Chondrocyte (in vitro differentiated cells): ENCODE results near the gene PCYOX1L. TPM values are rescaled to one million over a fixed set of nuclear protein-coding genes. Genes with fewer than 3 reads are reported as not detected.

Source experiments
- DNase-seq: peaks from one replicate; pipeline ENCODE4 v3.0.0; 2021; ENCODE audit warnings: mixed read lengths, low spot score
- H3K27ac Mint-ChIP-seq: one replicate; pipeline ENCODE4 v1.8.0; 2021; ENCODE audit warnings: mild to moderate bottlenecking, moderate library complexity, mixed read lengths; ENCODE audit not compliant: unreplicated experiment
- H3K27me3 Mint-ChIP-seq: 2 replicates; pipeline ENCODE4 v1.8.0; 2021; ENCODE audit warnings: low read depth, mixed read lengths
- H3K36me3 Mint-ChIP-seq: 2 replicates; pipeline ENCODE4 v1.8.0; 2021; ENCODE audit warnings: low read depth, mixed read lengths
- H3K4me1 Mint-ChIP-seq: 2 replicates; pipeline ENCODE4 v1.8.0; 2021; ENCODE audit warnings: low read depth, mild to moderate bottlenecking, mixed read lengths
- H3K4me3 Mint-ChIP-seq: one replicate; pipeline ENCODE4 v1.8.0; 2021; ENCODE audit warnings: mild to moderate bottlenecking, moderate library complexity, mixed read lengths; ENCODE audit not compliant: unreplicated experiment
- H3K9me3 Mint-ChIP-seq: 2 replicates; pipeline ENCODE4 v1.8.0; 2021; ENCODE audit warnings: low read depth, mixed read lengths
- CTCF ChIP-seq: fragments of 200-600 bp; sonication (generic); IDR thresholded peaks from 2 replicates; pipeline ENCODE4 v1.5.0; 2021; ENCODE audit warnings: antibody characterized with exemption, mild to moderate bottlenecking, moderate library complexity
- total RNA-seq: library from RNA; stranded (reverse); gene quantifications from 3 replicates; pipeline ENCODE4 v1.2.1, GENCODE V29; 2021

Gene PCYOX1L
- total RNA-seq, 1 donor from 2014 or later = 7.1 TPM

GRCh38 chr5:149338364-149338763 is 19.5 kb upstream of the PCYOX1L start:
- Mint-ChIP-seq H3K36me3 (peaks cover 3% of the 10 kb centered on the region), H3K27ac (no peak overlapping the region), H3K4me3 (no peak overlapping the region), H3K4me1 (peaks cover 17% of the 10 kb centered on the region), H3K9me3 (no peaks in the 10 kb centered on the region), H3K27me3 (no peaks in the 10 kb centered on the region)
- TF ChIP-seq CTCF = no peak
- DNase-seq = no peak

DNA sequence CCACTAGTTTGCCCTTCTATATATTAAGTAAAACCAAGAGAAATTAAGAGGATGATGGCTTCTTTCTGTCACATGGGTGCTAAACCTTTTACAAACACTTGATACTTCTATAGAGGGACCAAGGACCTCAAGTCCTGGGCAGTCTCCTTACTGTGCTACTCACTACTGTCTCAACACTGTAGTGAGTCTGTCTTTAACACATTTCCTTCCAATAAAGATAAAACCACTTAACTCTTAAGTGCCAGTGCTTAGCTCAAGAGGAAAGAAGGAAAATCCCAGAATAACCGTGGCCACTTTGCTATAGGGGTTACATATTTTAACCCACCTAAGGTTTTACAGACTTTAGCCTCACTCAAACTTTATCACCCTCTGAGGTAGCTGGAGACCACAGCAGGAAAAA is 16.9 kb upstream of the PCYOX1L start:
- peaks cover 21% of the 10 kb centered on the region for H3K4me1 Mint-ChIP-seq
- no peaks in the 10 kb centered on the region for H3K27me3 Mint-ChIP-seq
- H3K27ac Mint-ChIP-seq = no peak overlapping the region
- peaks cover 3% of the 10 kb centered on the region for H3K36me3 Mint-ChIP-seq
- no peak overlapping the region for H3K4me3 Mint-ChIP-seq
- no peaks in the 10 kb centered on the region for H3K9me3 Mint-ChIP-seq
- no peak for DNase-seq
- TF ChIP-seq CTCF = no peak

GRCh38 chr5:149341876-149342275 is 16.0 kb upstream of the PCYOX1L start:
- Mint-ChIP-seq H3K27me3 (no peaks in the 10 kb centered on the region), H3K4me1 (peaks cover 28% of the 10 kb centered on the region), H3K36me3 (peaks cover 1% of the 10 kb centered on the region), H3K4me3 (no peak overlapping the region), H3K9me3 (no peaks in the 10 kb centered on the region), H3K27ac (no peak overlapping the region)
- no peak for TF ChIP-seq CTCF
- no peak for DNase-seq

- no peaks in the 10 kb centered on the region for H3K9me3 Mint-ChIP-seq
- H3K27ac Mint-ChIP-seq = no peak overlapping the region
Observed at GRCh38 chr5:149344151-149344550, 13.7 kb upstream of the PCYOX1L start.

DNA sequence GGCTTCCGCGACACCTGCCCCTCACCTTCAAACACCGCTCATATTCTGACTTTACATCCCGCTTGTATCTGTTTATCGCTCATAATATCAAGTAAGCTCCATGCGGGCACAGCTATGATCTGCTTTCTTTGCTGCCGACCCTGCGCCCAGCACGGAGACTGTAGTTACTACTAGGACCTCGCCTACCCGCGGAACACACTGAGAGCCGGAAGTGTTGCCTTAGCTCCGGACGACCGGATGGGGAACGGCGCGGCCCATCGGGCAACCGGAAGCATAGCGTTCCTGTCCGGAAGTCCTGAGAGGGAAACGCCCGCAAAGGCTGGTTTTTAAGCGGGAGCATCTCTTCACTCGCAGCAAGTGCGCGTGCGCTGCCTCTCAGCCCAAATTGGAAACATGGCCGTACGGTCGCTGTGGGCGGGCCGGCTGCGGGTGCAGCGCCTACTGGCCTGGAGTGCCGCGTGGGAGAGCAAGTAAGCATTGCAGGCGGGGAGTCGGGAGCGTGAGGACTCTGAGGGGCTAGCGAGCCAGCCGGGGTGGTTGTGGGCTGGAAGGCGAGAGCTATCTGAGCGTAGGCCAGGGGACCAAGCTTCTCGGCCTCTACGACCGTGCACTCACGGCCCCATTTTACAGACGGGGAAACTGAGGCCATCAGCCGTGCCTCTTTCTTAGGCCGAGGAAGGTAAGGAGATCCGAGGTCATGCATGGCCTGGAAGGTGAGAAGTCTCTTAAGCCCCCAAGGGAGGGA is 12.5 kb upstream of the PCYOX1L start, which contains the start of gene GRPEL2:
Gene GRPEL2 (plus strand): TSS at position 353 of the 745 bp plus-strand sequence. CDS start 41 bp downstream, at position 394.
- peak; percentile 99 for DNase-seq
- Mint-ChIP-seq H3K27me3 (no peaks in the 10 kb centered on the region), H3K27ac (peak within 1 kb of the TSS; percentile 99), H3K4me3 (peak within 1 kb of the TSS; percentile 91), H3K9me3 (no peaks in the 10 kb centered on the region), H3K4me1 (peaks cover 47% of the 10 kb centered on the region), H3K36me3 (peaks cover 14% of the 10 kb centered on the region)
- TF ChIP-seq CTCF = peak; percentile 12

More at GRCh38 chr5:149344151-149344550, 13.7 kb upstream of the PCYOX1L start:
- no peak for TF ChIP-seq CTCF
- Mint-ChIP-seq H3K27me3 (no peaks in the 10 kb centered on the region), H3K4me3 (no peak overlapping the region), H3K36me3 (peaks cover 5% of the 10 kb centered on the region), H3K4me1 (peaks cover 43% of the 10 kb centered on the region)
- DNase-seq = no peak
